WI38 (cell line): ENCODE data around the gene MICAL1.
A peak's percentile ranks its signal among the peaks of the same experiment; 100 is the strongest.

Experiments used
- H3K4me3 ChIP-seq: 2 replicates; pipeline ENCODE4 v1.5.1; 2011; ENCODE audit warnings: low read depth, mild to moderate bottlenecking, control low read depth, low read length
- TF ChIP-seq, protein P1 (sequence below): IDR thresholded peaks from 2 replicates; pipeline ENCODE4 v1.5.1; 2012; ENCODE audit warnings: low read depth, mild to moderate bottlenecking, control low read depth, low read length

The MICAL1 gene

DNA sequence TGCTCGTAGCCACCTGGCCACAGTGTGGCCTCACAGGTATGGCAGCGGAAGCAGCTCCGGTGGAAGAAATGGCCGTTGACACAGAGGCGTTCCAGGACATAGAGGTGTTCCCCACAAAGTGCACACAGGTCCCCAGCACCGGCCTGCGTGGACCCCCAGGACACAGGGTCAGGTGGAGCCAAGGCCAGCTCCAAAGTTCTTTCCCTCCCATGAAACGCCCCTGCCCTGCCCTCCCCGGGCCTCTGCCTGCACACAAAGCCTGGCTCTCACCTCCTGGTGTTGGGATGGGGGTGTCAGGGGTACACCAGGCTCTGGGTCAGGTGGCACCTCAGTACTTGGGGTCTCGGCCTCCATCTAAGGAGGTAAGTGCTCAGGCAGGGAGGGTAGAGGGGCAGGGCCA is 8.5 kb downstream of the MICAL1 start:
- TF ChIP-seq, protein P1, sequence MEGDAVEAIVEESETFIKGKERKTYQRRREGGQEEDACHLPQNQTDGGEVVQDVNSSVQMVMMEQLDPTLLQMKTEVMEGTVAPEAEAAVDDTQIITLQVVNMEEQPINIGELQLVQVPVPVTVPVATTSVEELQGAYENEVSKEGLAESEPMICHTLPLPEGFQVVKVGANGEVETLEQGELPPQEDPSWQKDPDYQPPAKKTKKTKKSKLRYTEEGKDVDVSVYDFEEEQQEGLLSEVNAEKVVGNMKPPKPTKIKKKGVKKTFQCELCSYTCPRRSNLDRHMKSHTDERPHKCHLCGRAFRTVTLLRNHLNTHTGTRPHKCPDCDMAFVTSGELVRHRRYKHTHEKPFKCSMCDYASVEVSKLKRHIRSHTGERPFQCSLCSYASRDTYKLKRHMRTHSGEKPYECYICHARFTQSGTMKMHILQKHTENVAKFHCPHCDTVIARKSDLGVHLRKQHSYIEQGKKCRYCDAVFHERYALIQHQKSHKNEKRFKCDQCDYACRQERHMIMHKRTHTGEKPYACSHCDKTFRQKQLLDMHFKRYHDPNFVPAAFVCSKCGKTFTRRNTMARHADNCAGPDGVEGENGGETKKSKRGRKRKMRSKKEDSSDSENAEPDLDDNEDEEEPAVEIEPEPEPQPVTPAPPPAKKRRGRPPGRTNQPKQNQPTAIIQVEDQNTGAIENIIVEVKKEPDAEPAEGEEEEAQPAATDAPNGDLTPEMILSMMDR: no peak

DNA sequence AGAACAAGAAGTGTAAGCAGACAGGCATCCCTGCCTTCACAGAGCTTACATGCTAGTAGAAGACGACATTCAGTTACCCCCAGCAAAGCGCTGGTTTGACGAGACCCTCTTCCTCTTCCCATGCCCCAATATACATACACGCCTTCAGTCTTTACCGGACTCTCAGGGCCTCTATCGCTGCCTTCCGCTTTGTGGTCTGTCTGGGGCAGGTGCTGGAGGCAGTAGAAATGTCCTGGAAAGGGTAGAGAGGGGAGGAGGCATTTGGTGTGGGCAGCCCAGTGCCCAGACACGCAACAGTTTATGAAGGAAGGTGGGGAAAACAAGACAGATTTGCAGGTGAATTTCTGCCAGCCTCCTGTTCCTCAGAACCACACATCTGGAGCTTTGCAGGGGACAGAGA is 9.0 kb downstream of the MICAL1 start:
- TF ChIP-seq, protein P1: no peak
- H3K4me3 ChIP-seq: no peak overlapping the region

More for the DNA sequence above, 8.5 kb downstream of the MICAL1 start:
- H3K4me3 ChIP-seq: no peak overlapping the region

DNA sequence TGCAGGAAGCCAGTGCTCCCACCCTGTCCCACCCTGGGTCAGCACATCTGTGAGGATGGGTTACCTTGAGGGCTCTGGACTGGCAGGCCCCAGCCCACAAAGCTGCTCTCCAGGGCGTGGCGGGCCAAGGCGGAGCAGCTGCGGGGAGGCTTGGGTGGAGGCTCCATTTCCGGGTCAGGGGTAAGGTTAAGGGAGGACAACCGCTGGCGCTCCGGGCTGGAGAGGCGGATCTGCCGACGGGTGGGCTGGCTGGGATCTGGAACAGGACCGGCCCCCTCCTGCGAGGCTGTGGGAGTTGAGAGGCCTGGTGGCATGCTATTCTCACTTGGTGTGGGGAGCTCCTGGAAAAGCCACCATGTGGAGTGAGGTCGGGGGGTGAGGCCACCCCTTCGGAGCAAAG is 9.5 kb downstream of the MICAL1 start:
- no peak overlapping the region for H3K4me3 ChIP-seq
- TF ChIP-seq, protein P1: no peak

DNA sequence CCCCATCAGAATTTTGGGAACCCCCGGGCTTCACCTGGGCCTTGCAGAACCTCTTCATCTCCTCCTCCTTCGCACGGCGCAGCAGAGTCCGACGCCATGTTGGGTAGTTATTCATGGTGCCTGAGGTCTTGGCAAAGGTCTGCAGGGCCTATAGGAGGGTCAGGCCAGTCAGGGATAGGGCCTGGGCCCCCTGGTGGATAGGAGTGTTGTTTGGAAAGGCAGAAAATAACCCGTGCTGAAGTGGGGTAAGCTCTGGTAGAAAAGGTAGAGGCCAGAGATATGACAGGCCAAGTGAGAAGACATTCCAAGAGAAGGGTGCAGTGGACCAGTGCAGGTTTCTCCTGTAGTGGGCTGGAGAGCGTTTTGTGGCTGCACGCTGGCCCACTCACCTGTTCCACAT is 10.2 kb downstream of the MICAL1 start:
- TF ChIP-seq, protein P1: no peak

DNA sequence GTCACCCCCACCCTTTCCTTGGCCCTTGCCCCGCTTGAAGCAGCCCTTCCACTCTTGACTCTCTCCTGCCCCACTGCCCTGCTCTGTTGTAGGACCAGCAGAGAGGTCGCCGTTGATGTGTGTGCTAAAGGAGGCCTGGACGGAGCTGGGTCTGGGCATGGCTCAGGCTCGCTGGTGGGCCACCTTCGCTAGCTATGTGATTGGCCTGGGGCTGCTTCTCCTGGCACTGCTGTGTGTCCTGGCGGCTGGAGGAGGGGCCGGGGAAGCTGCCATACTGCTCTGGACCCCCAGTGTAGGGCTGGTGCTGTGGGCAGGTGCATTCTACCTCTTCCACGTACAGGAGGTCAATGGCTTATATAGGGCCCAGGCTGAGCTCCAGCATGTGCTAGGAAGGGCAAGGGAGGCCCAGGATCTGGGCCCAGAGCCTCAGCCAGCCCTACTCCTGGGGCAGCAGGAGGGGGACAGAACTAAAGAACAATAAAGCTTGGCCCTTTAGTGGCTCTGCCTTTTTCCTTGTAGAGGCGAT is 12.1 kb downstream of the MICAL1 start:
- H3K4me3 ChIP-seq: no peak overlapping the region
- TF ChIP-seq, protein P1: no peak

More for the DNA sequence above, 10.2 kb downstream of the MICAL1 start:
- H3K4me3 ChIP-seq: no peak overlapping the region

DNA sequence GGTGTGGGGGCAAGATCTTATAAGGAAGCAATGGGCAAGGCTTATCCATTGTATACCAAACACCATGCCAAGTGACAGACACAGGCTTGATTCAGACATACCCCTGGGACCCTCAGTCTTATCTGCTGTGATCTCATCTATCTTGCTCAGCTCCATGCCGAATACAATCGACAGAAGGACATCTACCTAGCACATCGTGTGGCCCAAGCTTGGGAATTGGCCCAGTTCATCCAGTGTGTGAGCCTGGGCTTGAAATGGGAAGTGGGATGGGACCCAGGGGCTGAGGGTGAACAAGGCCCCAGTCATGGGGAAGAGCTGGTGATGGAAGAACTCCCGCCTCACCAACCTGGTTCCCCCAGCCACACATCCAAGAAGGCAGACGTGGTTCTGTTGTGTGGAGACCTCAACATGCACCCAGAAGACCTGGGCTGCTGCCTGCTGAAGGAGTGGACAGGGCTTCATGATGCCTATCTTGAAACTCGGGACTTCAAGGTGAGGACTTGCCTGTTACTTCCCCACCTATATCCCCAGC is 13.1 kb downstream of the MICAL1 start:
- TF ChIP-seq, protein P1: no peak

DNA sequence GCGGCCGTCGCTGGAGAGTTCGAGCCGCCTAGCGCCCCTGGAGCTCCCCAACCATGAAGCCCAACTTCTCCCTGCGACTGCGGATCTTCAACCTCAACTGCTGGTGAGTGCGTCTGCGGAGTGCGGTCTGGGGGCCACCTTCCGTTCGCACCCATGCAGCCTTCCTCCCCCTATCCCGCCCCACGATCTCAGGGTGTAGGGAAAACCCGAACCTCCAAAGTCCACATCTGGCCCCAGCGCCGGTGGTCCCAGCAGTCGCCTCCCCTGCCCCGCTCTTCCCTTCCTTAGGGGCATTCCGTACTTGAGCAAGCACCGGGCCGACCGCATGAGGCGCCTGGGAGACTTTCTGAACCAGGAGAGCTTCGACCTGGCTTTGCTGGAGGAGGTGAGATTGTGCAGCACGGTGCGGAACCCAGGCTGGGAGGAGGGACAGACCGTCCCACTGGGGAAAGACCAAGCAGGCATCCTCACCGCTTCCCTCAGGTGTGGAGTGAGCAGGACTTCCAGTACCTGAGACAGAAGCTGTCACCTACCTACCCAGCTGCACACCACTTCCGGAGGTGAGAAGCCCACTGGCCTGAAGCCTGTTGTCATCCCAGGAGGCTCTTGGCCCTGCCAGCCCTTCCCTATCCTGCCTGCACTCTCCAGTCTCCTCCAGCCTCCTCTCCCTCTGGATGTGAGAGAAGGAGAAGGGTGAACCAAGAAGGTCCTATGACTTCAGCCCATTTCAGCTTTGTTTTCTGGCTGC is 14.3 kb downstream of the MICAL1 start:
- TF ChIP-seq, protein P1: no peak

More for the DNA sequence above, 13.1 kb downstream of the MICAL1 start:
- no peak overlapping the region for H3K4me3 ChIP-seq

More for the DNA sequence above, 14.3 kb downstream of the MICAL1 start:
- H3K4me3 ChIP-seq: peak overlapping the region; percentile 83
